Measurements from ENCODE around the gene ORC6.

Gene ORC6

GRCh38 chr16:46701615-46702014 is 12.2 kb downstream of the ORC6 start:
- no peak for DNase-seq

DNA sequence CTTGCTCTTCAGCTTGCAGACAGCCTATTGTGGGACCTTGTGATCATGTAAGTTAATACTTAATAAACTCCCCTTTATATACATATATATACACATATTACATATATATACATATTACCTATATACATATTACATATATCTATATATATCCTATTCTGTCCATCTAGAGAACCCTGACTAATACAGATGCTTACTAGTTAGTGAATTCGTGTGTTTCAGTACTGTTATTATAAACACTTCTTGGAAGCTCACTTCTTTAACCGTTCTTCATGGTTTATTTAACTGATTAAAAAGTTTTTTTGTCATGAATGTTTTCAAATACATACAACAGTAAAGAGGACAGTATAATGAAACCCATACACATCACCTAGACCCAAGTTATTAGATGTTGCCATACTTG is 12.6 kb downstream of the ORC6 start:
- no peak for DNase-seq

- DNase-seq = no peak
These were observed 17.2 kb downstream of the ORC6 start for GRCh38 chr16:46706642-46707041.

- no peak for DNase-seq
These were observed 20.1 kb downstream of the ORC6 start for GRCh38 chr16:46709469-46710005.

- DNase-seq = no peak
These were observed 21.9 kb downstream of the ORC6 start for GRCh38 chr16:46711106-46712058.

DNA sequence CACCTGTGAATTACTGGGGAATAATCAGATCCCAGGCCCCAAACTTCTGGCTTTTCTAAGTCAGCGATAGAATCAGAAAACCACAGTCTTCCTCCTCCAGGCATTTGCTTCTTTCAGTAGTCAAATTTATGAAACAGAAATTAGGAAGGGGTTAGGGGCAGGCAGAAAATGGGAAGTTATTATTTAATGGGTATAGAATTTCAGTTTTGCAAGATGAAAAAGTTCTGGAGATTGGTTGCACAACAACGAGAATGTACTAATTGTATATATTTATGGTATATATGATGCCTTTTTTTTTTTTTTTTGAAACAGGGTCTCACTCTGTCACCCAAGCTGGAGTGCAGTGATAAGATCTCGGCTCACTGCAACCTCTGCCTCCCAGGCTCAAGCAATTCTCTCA is 23.5 kb downstream of the ORC6 start:
- no peak for DNase-seq

DNA sequence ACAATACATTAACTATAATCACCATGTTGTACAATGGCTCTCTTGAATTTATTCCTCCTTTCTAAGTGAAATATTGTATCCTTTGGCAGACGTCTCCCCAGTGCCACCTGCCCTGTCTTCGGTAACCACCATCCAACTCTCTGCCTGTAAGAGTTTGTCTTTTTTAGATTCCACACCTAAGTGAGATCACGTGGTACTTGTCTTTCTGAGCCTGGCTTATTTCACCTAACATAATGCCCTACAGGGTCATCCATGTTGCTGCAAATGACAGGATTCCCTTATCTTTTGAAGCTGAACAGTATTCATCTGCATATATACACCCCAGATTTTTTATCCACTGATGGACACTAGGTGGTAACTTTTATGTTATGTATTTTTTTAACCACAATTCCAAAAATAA is 24.2 kb downstream of the ORC6 start:
- DNase-seq = no peak

DNA sequence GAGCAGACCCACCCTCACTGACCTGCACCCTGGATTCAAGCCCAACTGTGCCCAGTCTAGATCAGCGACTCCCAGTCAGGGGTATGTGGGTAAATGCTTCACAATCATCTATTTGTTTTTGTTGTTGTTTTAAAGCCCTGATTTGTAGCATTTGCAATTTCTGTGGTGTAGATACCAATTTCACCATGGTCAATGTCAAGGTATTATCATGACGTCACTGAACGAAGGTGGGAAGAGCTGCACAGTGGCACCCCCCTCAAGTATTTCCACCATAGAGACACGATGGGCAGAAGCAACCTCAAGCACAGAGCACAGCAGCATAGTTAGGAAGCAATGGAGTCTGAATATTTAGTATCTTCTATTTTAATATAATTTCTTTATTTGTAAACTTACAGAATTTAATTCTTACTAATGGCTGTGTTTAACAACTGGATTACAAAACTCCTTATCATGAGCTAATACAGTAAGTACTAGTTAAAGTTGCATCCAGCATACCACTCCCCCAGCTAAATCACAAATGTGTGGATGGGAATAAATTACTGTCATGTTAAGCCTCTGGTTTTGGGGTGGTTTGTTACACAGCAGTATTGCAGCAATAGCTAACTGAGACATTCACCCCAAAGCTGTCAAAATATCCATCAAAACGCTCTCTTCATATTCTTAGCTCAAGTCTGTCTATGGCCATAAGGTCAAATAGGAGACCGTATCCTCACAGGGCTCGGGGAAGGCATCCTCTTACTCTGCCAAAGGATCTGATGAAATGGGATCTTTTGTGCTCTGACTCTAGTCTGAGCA is 25.5 kb downstream of the ORC6 start:
- DNase-seq = no peak

DNA sequence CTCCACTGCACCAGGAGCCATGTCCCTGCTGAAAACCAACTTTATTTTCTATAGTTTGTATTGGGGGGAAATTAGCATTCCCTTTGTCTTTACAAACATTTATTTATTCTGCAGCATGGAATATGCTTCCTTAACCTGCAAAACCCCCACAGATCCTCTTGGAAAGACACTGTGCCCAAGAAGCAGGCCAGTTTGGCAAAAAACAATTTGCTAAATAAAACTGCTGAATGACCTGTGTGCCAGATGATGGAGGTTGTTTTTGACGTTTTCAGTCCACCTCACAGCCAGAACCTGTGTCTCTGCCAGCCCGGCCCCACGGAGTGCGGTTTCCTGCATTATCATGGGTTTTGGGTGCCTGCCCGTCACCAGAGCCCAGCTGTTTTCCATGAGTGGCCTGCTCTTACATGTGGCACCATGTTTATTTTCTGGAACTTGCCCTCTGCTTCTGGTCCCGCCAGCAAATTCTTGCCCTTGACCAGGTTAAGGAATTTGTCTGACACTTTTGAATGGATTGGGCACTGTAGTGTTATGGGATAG is 26.4 kb downstream of the ORC6 start:
- DNase-seq = no peak

DNA sequence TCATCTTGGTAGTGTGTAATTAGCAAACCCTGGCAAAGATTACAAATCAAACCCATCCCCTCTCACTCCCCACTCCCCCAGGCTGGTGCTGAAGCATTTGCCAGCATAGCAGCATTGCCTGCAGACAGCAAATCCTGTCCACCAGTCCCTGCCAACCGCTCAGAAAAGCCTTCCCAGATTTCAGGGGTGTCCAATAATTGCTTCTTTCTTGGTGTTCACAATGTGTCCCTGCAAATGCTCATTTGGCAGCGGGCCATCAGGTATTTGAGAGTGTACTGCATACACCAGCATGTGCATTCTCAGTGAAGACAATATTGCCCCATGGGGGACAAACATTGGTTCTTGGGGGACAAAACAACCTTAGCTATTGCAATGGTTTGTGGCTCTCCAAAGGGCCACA is 28.2 kb downstream of the ORC6 start:
- DNase-seq = no peak

GRCh38 chr16:46718214-46718613 is 28.8 kb downstream of the ORC6 start:
- DNase-seq = no peak

DNA sequence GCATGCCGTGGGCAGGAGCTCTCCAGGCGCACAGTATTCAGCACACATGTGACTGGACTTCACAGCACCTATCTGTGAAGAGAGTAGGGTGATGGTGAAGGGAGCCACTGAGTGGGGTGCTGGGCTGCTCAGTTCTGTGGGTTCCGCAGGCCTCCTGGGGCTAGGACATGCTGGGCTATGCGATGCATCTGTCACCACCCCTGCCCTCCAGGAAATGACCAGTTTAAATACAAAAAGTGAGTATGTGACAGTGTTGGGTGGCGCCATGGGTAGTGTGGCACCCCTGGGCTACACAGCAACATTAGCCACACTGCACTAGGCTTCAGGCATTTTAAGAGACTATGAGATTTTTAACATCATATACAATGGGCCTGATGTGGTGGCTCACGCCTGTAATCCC is 30.1 kb downstream of the ORC6 start:
- no peak for DNase-seq

DNA sequence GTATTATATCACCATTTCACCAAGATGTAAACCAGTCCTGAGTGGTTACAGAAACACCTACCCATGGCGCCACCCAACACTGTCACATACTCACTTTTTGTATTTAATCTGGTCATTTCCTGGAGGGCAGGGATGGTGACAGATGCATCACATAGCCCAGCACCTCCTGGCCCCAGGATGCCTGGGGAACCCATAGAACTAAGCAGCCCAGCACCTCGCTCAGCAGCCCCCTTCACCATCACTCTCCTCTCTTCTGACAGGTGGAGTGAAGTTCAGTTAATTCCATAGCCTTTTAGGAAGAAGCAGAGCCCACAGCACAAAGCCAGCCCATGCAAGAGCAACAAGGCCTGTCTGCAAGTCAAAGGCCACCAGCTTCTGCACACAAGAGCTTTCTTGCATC is 31.2 kb downstream of the ORC6 start:
- DNase-seq = no peak

- no peak for DNase-seq
These were observed 32.4 kb downstream of the ORC6 start for GRCh38 chr16:46721885-46722284.

- DNase-seq = no peak
These were observed 37.7 kb downstream of the ORC6 start for GRCh38 chr16:46727184-46727583.

GRCh38 chr16:46727630-46728029 is 38.2 kb downstream of the ORC6 start:
- no peak for DNase-seq

GRCh38 chr16:46728806-46729205 is 39.3 kb downstream of the ORC6 start:
- no peak for DNase-seq

DNA sequence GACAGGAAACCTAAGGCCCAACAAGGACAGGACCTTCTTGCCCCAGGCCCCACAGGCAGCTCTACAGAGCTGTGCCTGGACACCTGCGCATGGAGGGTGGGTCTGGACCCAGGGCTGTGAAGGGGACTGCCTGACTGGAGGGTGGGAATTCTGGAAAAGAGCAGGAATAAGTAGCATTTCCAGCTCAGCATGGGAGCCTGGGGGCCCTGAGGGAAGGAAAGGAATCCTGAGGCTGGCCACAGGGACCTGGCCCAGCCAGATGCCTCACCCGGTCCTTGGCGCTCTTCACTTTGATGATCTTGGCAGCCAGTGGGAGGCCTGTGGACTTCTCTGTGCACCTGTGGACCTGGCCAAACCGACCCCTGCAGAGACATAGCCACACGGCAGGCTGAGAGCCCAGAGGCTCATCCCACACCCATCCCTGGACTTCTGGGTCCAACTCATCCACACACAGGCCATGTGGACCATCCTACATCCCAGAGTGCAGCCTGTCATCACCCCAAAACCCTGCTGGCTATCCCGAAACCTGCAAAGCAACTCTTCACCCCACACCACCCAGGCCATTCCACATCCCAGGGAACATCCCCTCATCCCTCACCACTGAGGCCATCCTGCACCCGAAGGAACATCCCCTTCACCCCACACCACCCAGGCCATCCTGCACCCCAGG is 40.0 kb downstream of the ORC6 start:
- no peak for DNase-seq

DNA sequence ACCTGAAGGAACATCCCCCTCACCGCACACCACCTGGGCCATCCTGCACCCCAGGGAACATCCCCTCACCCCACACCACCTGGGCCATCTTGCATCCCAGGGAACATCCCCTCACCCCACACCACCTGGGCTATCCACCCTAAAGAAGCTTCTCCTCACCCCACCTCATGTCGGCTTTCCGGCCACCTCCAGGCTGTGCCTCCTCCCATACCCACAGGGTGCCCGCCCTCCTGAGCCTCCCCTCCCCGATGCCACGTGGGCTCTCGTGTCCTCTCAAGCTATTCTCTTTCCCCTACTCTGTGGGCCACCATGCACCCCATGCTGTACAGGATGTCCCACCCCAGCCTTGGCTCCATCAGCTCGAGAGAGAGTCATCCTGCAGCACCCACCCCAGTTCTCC is 40.7 kb downstream of the ORC6 start:
- no peak for DNase-seq

DNA sequence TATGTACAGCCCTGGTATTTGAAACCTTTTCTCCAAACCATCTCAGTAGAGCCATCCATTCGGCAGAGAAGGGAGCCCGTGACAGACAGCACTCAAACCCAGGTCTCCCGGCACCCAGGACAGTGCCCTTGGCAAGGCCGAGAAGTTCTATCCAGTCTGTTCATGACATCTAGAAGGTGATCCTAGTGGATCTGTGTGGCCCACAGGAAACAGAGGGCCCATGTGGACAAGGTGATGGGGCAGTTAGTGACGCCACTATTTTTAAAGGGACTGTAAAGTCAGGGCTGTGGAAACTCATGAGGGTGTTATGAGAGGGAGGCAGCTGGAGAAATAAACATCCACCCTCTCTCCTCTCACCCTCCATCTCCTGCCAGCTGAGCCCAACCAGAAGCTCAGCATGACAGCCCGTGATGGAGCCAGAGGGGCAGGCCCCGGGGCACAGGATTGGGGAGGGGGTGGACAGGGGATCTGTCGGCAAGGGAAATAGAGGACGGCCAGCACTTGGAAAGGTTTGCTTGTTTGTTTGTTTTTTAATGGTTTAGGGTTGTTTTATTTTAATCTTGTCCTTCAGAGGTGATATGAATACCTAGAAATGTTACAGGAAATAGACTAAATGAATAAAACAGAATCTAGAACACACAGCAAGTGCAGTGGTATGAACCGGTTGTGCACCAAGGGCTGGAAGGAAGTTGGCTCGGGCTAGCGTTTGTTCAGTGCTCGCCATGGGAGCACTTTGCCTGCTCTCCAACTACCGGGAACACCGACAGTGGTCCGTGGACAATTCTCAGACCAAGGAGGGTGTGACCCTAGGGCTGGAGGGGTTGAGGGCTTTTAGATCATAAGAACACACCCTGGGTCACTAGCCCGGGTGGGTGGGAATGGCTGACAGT is 41.6 kb downstream of the ORC6 start:
- DNase-seq = no peak

DNA sequence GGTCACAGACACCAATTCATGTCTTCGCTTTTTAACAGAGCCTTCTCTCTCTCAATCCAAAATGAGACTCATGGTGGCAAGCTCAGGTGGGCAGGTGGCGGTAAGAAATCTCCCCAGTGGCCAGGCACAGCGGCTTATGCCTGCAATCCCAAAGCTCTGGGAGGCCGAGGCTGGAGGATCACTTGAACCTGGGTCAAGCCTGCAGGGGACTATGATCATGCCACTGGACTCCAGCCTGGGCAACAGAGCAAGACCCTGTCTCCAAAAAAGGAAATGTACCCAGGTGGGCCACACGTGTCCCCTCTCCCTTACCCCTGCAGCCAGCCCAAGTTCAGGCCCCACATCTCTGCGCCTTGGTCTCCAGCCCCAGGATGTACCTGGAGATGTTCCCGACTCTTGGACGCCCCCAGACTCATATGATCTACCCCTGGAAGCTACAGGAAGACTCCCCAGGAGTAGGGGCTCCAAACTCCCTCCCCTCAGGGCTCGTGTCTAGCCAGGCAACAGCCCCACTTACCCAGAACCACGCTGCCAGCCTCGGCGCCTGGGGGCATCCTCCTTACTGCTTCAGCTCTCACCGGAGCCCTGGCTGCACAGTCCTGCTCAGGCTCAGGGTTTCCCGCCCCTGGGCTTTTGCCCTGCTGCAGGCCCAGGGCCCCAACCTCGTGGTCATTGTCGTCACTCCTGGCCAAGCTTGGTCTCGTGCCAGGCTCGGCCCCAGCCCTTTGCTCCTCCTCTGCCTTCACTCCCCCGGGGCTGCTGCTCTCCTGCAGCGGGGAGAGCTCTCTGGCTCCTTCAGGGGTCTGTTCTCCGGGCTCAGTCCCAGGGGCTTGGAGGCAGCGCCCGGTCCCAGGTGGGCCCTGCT is 42.5 kb downstream of the ORC6 start:
- DNase-seq = no peak

Data from DMS153 (cell line).